HepG2 (cell line): ENCODE results near the gene HBA1. TPM values are rescaled to one million over a fixed set of nuclear protein-coding genes. Genes with fewer than 3 reads are reported as not detected.

ENCODE experiments used
- ATAC-seq: fragments of 200-7000 bp; cut with Tn5 transposase; 3 replicates; pipeline ENCODE4 v1.9.1; 2020; ENCODE audit warnings: mild to moderate bottlenecking, moderate library complexity
- BruUV-seq: library from RNA; stranded (reverse); fragments of 400-500 nt; replicated peaks from 2 replicates; lab custom pipeline; 2021; lab: Mats Ljungman, UMichigan
- CTCF ChIA-PET: fragments of 300-600 bp; formaldehyde crosslinking; extraction: SDS; loops from one replicate; lab custom pipeline; 2021; ENCODE audit warnings: low total read pairs, inconsistent platforms, low intra/inter-chr PET ratio; lab: Yijun Ruan, JAX
- POLR2A ChIA-PET: fragments of 350-600 bp; sonication (Branson Sonifier 250); formaldehyde crosslinking; loops from one replicate; lab custom pipeline; 2020; ENCODE audit warnings: antibody characterized with exemption, inconsistent platforms; lab: Yijun Ruan, JAX
- DNase-seq: peaks from one replicate; pipeline ENCODE4 v3.0.0-alpha.2; 2015; ENCODE audit warnings: low spot score
- FAIRE-seq: peaks from 3 replicates; lab custom pipeline; 2011; peaks lifted over from hg19 to GRCh38; lab: Jason Lieb, UNC
- H2AFZ ChIP-seq: one replicate; pipeline ENCODE4 v1.6.1; 2011; ENCODE audit warnings: low read length, inconsistent platforms
- H3K27ac ChIP-seq: fragments of 300-600 bp; 3 replicates; pipeline ENCODE4 v1.8.0; 2011; ENCODE audit warnings: mixed run types, mild to moderate bottlenecking, mixed read lengths, low read length, inconsistent platforms; ENCODE audit not compliant: insufficient read depth; ENCODE audit errors: extremely low read length
- H3K27me3 ChIP-seq, 2 experiments: fragments of 200-600 bp in 1 of 2; 2 replicates in 1 of 2; 3 replicates in 1 of 2; pipeline versions ENCODE4 v1.6.0 to v1.8.0; 2011; ENCODE audit warnings: low read length in 2 of 2, mild to moderate bottlenecking in 2 of 2, moderate library complexity in 2 of 2, inconsistent platforms in 1 of 2; ENCODE audit not compliant: insufficient read depth in 2 of 2, control insufficient read depth in 1 of 2
- H3K36me3 ChIP-seq, 2 experiments: fragments of 200-600 bp in 1 of 2; replicated peaks in 1 of 2; 2 replicates in 1 of 2; 3 replicates in 1 of 2; pipeline versions ENCODE4 v1.5.1 to v1.8.0; 2011; ENCODE audit warnings: low read length in 2 of 2, inconsistent platforms in 1 of 2; ENCODE audit not compliant: insufficient read depth in 2 of 2, control insufficient read depth in 1 of 2
- H3K4me1 ChIP-seq: 2 replicates; pipeline ENCODE4 v1.5.1; 2012; ENCODE audit warnings: low read length, inconsistent platforms; ENCODE audit not compliant: insufficient read depth
- H3K4me2 ChIP-seq: 2 replicates; pipeline ENCODE4 v1.6.0; 2011; ENCODE audit warnings: low read depth, low read length, inconsistent platforms
- H3K4me3 ChIP-seq, 3 experiments: fragments of 200-600 bp in 1 of 3; sonication (generic), shearing (Covaris generic) in 1 of 3; replicated peaks in 1 of 3; 2 replicates each; pipeline ENCODE4 v1.5.1; 2011 to 2016; ENCODE audit warnings: low read length in 3 of 3, inconsistent platforms in 2 of 3, low read depth in 2 of 3, mild to moderate bottlenecking in 2 of 3, control low read depth in 1 of 3, mixed read lengths in 1 of 3; ENCODE audit not compliant: insufficient read depth in 1 of 3
- H3K79me2 ChIP-seq: one replicate; pipeline ENCODE4 v1.6.1; 2011; ENCODE audit warnings: low read length, inconsistent platforms; ENCODE audit not compliant: insufficient read depth
- H3K9ac ChIP-seq: 2 replicates; pipeline ENCODE4 v1.6.0; 2011; ENCODE audit warnings: mild to moderate bottlenecking, low read depth, low read length, inconsistent platforms; ENCODE audit not compliant: insufficient read depth
- H3K9me3 ChIP-seq: 2 replicates; pipeline ENCODE4 v1.5.1; 2012; ENCODE audit warnings: mild to moderate bottlenecking, low read length
- H4K20me1 ChIP-seq: 2 replicates; pipeline ENCODE4 v1.6.0; 2011; ENCODE audit warnings: inconsistent platforms, mild to moderate bottlenecking, low read length, moderate library complexity; ENCODE audit not compliant: insufficient read depth
- AKAP8 ChIP-seq: sonication (generic); formaldehyde crosslinking; IDR thresholded peaks from 2 replicates; pipeline ENCODE4 v1.5.1; 2020; ENCODE audit warnings: mild to moderate bottlenecking, missing genetic modification reagents
- BCL6 ChIP-seq: IDR thresholded peaks from 2 replicates; pipeline ENCODE4 v1.6.1; 2016; ENCODE audit warnings: missing genetic modification reagents, missing compliant biosample characterization
- CREBL2 ChIP-seq: sonication (generic); formaldehyde crosslinking; IDR thresholded peaks from 2 replicates; pipeline ENCODE4 v1.8.1; 2023; ENCODE audit warnings: missing genetic modification reagents, mild to moderate bottlenecking, borderline replicate concordance
- GFI1 ChIP-seq: sonication (generic); formaldehyde crosslinking; IDR thresholded peaks from 2 replicates; pipeline ENCODE4 v1.5.0; 2020; ENCODE audit warnings: missing genetic modification reagents, mild to moderate bottlenecking, borderline replicate concordance
- MBNL3 ChIP-seq: fragments of 250-450 bp; sonication (Bioruptor Pico); conservative IDR thresholded peaks from 2 replicates; pipeline ENCODE4 v1.8.0; 2022; ENCODE audit warnings: mild to moderate bottlenecking, inconsistent platforms
- MEIS2 ChIP-seq: sonication (generic); formaldehyde crosslinking; IDR thresholded peaks from 2 replicates; pipeline ENCODE4 v1.9.0; 2021; ENCODE audit warnings: mild to moderate bottlenecking, missing genetic modification reagents
- MYPOP ChIP-seq: sonication (generic); formaldehyde crosslinking; IDR thresholded peaks from 2 replicates; pipeline ENCODE4 v1.8.1; 2023; ENCODE audit warnings: mild to moderate bottlenecking, moderate library complexity, missing genetic modification reagents
- PRPF4 ChIP-seq: fragments of 200-400 bp; formaldehyde crosslinking; IDR thresholded peaks from 2 replicates; pipeline ENCODE4 v1.6.1; 2016; ENCODE audit warnings: low read length, low read depth; ENCODE audit not compliant: poor library complexity, severe bottlenecking
- RFX5 ChIP-seq: IDR thresholded peaks from 2 replicates; pipeline ENCODE4 v1.6.1; 2011; ENCODE audit warnings: low read depth, low read length, improper control_type of control experiment
- RXRB ChIP-seq: IDR thresholded peaks from 2 replicates; pipeline ENCODE4 v1.6.1; 2016; ENCODE audit warnings: borderline replicate concordance, missing genetic modification reagents, missing compliant biosample characterization
- TERF1 ChIP-seq: sonication (generic); formaldehyde crosslinking; IDR thresholded peaks from 2 replicates; pipeline ENCODE4 v1.8.0; 2022; ENCODE audit warnings: mild to moderate bottlenecking, missing genetic modification reagents, moderate library complexity
- ZNF224 ChIP-seq: sonication (generic); formaldehyde crosslinking; IDR thresholded peaks from 2 replicates; pipeline ENCODE4 v1.5.0; 2020; ENCODE audit warnings: mild to moderate bottlenecking, missing genetic modification reagents
- ZNF281 ChIP-seq: sonication (generic); formaldehyde crosslinking; IDR thresholded peaks from 2 replicates; pipeline ENCODE4 v1.4.0; 2020; ENCODE audit warnings: missing genetic modification reagents, borderline replicate concordance
- ZNF597 ChIP-seq: sonication (generic); formaldehyde crosslinking; IDR thresholded peaks from 2 replicates; pipeline ENCODE4 v1.5.0; 2020; ENCODE audit warnings: missing genetic modification reagents
- ZNF737 ChIP-seq: sonication (generic); formaldehyde crosslinking; IDR thresholded peaks from 2 replicates; pipeline ENCODE4 v1.5.0; 2020; ENCODE audit warnings: missing genetic modification reagents, mild to moderate bottlenecking, borderline replicate concordance
- ZNF776 ChIP-seq: sonication (generic); formaldehyde crosslinking; IDR thresholded peaks from 2 replicates; pipeline ENCODE4 v1.4.0; 2020; ENCODE audit warnings: mild to moderate bottlenecking, missing genetic modification reagents
- ZNF788 ChIP-seq: sonication (generic); formaldehyde crosslinking; IDR thresholded peaks from 2 replicates; pipeline ENCODE4 v1.5.0; 2020; ENCODE audit warnings: mild to moderate bottlenecking, missing genetic modification reagents, borderline replicate concordance
- ZNF792 ChIP-seq: IDR thresholded peaks from 2 replicates; pipeline ENCODE4 v1.6.1; 2016
- ZNF878 ChIP-seq: sonication (generic); formaldehyde crosslinking; IDR thresholded peaks from 2 replicates; pipeline ENCODE4 v1.8.1; 2023; ENCODE audit warnings: mild to moderate bottlenecking, missing genetic modification reagents, moderate library complexity
- WGBS: methylation state at CpG from one replicate; pipeline ENCODE4 v1.1.6; 2017; ENCODE audit warnings: low lambda C conversion rate; 5-methylcytosine and 5-hydroxymethylcytosine counted together
- in situ Hi-C: cut with HindIII; loops from 2 replicates; pipeline ENCODE4 v1.10.0; 2017; ENCODE audit warnings: low pct_unique_long_range_greater_than_20kb; ENCODE audit not compliant: extremely low pct_ligation_motif_present
- intact Hi-C: fragments of 100-400 bp; cut with micrococcal nuclease; formaldehyde crosslinking; loops from one replicate; pipeline ENCODE4 v1.10.0; 2022; ENCODE audit not compliant: unreplicated experiment
- polyA plus RNA-seq, 8 experiments: library from polyadenylated mRNA; depleted of rRNA in 3 of 8; stranded (reverse) in 7 of 8; unstranded in 1 of 8; fragments of >200 nt; fragmentation: Illumina TruSeq in 4 of 8; extraction: Trizol in 4 of 8; gene quantifications; 2 replicates each; pipeline versions ENCODE4 v1.2.1 to v1.2.3, GENCODE V29; 2011 to 2016; ENCODE audit warnings: low read depth in 4 of 8, missing spikeins in 1 of 8, mixed read lengths in 1 of 8; ENCODE audit not compliant: insufficient read depth in 1 of 8
- total RNA-seq, 5 experiments: library from RNA; depleted of rRNA; stranded (reverse); fragments of >200 nt; fragmentation: Illumina TruSeq; extraction: Trizol; gene quantifications; 2 replicates each; pipeline ENCODE4 v1.2.3, GENCODE V29; 2016; ENCODE audit warnings: low read depth in 1 of 5
- TF ChIP-seq, protein P1 (sequence below): sonication (generic); formaldehyde crosslinking; IDR thresholded peaks from 2 replicates; pipeline ENCODE4 v1.4.0; 2020; ENCODE audit warnings: missing genetic modification reagents

Gene HBA1
- total and polyA plus RNA-seq, 2 of the 13 experiments (the other 11 are each of a cell fraction or from before 2014, with no cell fraction given): 0.59 TPM; not detected in 1

DNA sequence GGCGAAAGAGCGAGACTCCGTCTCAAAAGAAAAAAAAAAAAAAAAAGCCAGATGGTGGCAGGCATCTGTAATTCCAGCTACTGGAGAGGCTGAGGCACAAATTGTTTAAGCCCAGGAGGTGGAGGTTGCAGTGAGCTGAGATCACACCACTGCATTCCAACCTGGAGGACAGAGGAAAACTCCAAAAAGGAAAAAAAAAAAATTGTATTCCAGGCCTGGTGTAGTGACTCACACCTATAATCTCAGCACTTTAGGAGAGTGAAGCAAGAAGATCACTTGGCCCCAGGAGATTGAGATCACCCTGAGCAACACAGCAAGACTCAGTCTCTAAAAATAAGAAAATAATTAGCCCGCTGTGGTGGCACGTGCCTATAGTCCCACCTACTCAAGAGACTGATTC, 23.9 kb downstream of the HBA1 start:
- FAIRE-seq (no peak), DNase-seq (no peak), ATAC-seq (no peak)
- Histone ChIP-seq H3K27ac (no peak overlapping the region), H3K4me3 (no peak overlapping the region), H3K4me2 (no peak overlapping the region), H3K9me3 (no peaks in the 10 kb centered on the region), H3K79me2 (no peaks in the 10 kb centered on the region), H3K4me1 (no peaks in the 10 kb centered on the region), H3K27me3 (no peaks in the 10 kb centered on the region), H3K36me3 (peaks cover 24 to 72% of the 10 kb centered on the region in 2 experiments), H2AFZ (no peak overlapping the region), H4K20me1 (no peaks in the 10 kb centered on the region), H3K9ac (no peak overlapping the region)
- POLR2A ChIA-PET: no interaction called here
- intact Hi-C loops: no loop called here
- no TSS peak for BruUV-seq
- CTCF ChIA-PET: no interaction called here
- in situ Hi-C loops: no loop called here
- 97% methylated on average over 5 of the region's 5 CpGs for WGBS
- TF ChIP-seq TERF1 (CRISPR knock-in tag) (no peak), RXRB (no peak), AKAP8 (no peak), PRPF4 (no peak), ZNF737 (no peak), ZNF878 (CRISPR knock-in tag) (no peak), ZNF776 (no peak), MYPOP (no peak), BCL6 (CRISPR knock-in tag) (no peak), ZNF224 (CRISPR knock-in tag) (no peak), ZNF788 (no peak), RFX5 (no peak), GFI1 (CRISPR knock-in tag) (no peak), CREBL2 (CRISPR knock-in tag) (no peak), MBNL3 (CRISPR knock-in tag) (no peak), MEIS2 (CRISPR knock-in tag) (no peak), ZNF597 (CRISPR knock-in tag) (no peak), ZNF792 (CRISPR knock-in tag) (no peak), ZNF281 (no peak)
- TF ChIP-seq, protein P1, sequence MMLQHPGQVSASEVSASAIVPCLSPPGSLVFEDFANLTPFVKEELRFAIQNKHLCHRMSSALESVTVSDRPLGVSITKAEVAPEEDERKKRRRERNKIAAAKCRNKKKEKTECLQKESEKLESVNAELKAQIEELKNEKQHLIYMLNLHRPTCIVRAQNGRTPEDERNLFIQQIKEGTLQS (CRISPR knock-in tag): no peak
